Astrocyte (in vitro differentiated cells and primary cell): ENCODE results near the gene NPHP4. TPM values are rescaled to one million over a fixed set of nuclear protein-coding genes. Genes with fewer than 3 reads are reported as not detected.

Experiments
- DNase-seq: peaks from one replicate; pipeline ENCODE4 v3.0.0-alpha.2; 2010; ENCODE audit warnings: low read depth
- FAIRE-seq: peaks from 2 replicates; lab custom pipeline; 2011; peaks lifted over from hg19 to GRCh38; lab: Jason Lieb, UNC
- H2AFZ ChIP-seq: 2 replicates; pipeline ENCODE4 v1.6.0; 2012; ENCODE audit warnings: low read depth, low read length, inconsistent platforms
- H3K27ac ChIP-seq: 2 replicates; pipeline ENCODE4 v1.5.1; 2011; ENCODE audit warnings: low read depth, low read length, inconsistent platforms
- H3K27me3 ChIP-seq: 2 replicates; pipeline ENCODE4 v1.6.0; 2011; ENCODE audit warnings: low read length, inconsistent platforms; ENCODE audit not compliant: insufficient read depth
- H3K36me3 ChIP-seq: 2 replicates; pipeline ENCODE4 v1.5.1; 2011; ENCODE audit warnings: low read length, inconsistent platforms; ENCODE audit not compliant: insufficient read depth
- H3K4me1 ChIP-seq: 2 replicates; pipeline ENCODE4 v1.5.1; 2011; ENCODE audit warnings: low read length, inconsistent platforms; ENCODE audit not compliant: insufficient read depth
- H3K4me2 ChIP-seq: 2 replicates; pipeline ENCODE4 v1.6.0; 2012; ENCODE audit warnings: low read length, inconsistent platforms
- H3K4me3 ChIP-seq: 2 replicates; pipeline ENCODE4 v1.5.1; 2011; ENCODE audit warnings: low read depth, mild to moderate bottlenecking, low read length, inconsistent platforms; ENCODE audit not compliant: insufficient read depth
- H3K79me2 ChIP-seq: 2 replicates; pipeline ENCODE4 v1.6.0; 2012; ENCODE audit warnings: mild to moderate bottlenecking, low read length, inconsistent platforms; ENCODE audit not compliant: insufficient read depth
- H3K9ac ChIP-seq: 2 replicates; pipeline ENCODE4 v1.6.0; 2012; ENCODE audit warnings: mild to moderate bottlenecking, low read length, inconsistent platforms
- H3K9me3 ChIP-seq: 2 replicates; pipeline ENCODE4 v1.5.1; 2012; ENCODE audit warnings: low read depth, mild to moderate bottlenecking, low read length, inconsistent platforms; ENCODE audit not compliant: insufficient read depth
- H4K20me1 ChIP-seq: 2 replicates; pipeline ENCODE4 v1.6.0; 2012; ENCODE audit warnings: low read length, inconsistent platforms; ENCODE audit not compliant: insufficient read depth
- H3K27ac Mint-ChIP-seq: one replicate; pipeline ENCODE4 v1.8.0; 2021; ENCODE audit warnings: mild to moderate bottlenecking, mixed read lengths; ENCODE audit not compliant: unreplicated experiment
- H3K27me3 Mint-ChIP-seq: one replicate; pipeline ENCODE4 v1.8.0; 2021; ENCODE audit warnings: low read depth, mixed read lengths; ENCODE audit not compliant: unreplicated experiment
- H3K36me3 Mint-ChIP-seq: one replicate; pipeline ENCODE4 v1.8.0; 2021; ENCODE audit warnings: low read depth, mixed read lengths; ENCODE audit not compliant: unreplicated experiment
- H3K4me1 Mint-ChIP-seq: one replicate; pipeline ENCODE4 v1.8.0; 2021; ENCODE audit warnings: low read depth, mixed read lengths; ENCODE audit not compliant: unreplicated experiment
- H3K4me3 Mint-ChIP-seq: one replicate; pipeline ENCODE4 v1.8.0; 2021; ENCODE audit warnings: mild to moderate bottlenecking, moderate library complexity, mixed read lengths; ENCODE audit not compliant: unreplicated experiment
- H3K9me3 Mint-ChIP-seq: one replicate; pipeline ENCODE4 v1.8.0; 2021; ENCODE audit warnings: mild to moderate bottlenecking, mixed read lengths; ENCODE audit not compliant: unreplicated experiment
- CTCF ChIP-seq: IDR thresholded peaks from 2 replicates; pipeline ENCODE4 v1.5.1; 2011; ENCODE audit warnings: low read depth, mild to moderate bottlenecking, inconsistent platforms, low read length, moderate library complexity; ENCODE audit not compliant: insufficient read depth
- EZH2 ChIP-seq: IDR thresholded peaks from 2 replicates; pipeline ENCODE4 v1.6.1; 2012; ENCODE audit warnings: mild to moderate bottlenecking, low read length, inconsistent platforms; ENCODE audit not compliant: insufficient read depth
- total RNA-seq: library from RNA; stranded (reverse); gene quantifications from 2 replicates; pipeline ENCODE4 v1.2.1, GENCODE V29; 2021

The NPHP4 gene
- total RNA-seq, 1 donor from 2014 or later, result 8.4 TPM

GRCh38 chr1:5826601-5827000 lies 165.6 kb downstream of the NPHP4 start:
- H4K20me1 ChIP-seq, result no peaks in the 10 kb centered on the region
- no peaks in the 10 kb centered on the region for H3K36me3 ChIP-seq
- H3K4me2 ChIP-seq, result no peak overlapping the region
- no peak overlapping the region for H3K9ac ChIP-seq
- H3K4me3 Mint-ChIP-seq, result no peak overlapping the region
- DNase-seq (no peak), FAIRE-seq (no peak)
- H3K27ac ChIP-seq, result no peak overlapping the region
- peaks cover 5% of the 10 kb centered on the region for H3K9me3 Mint-ChIP-seq
- peaks cover 3% of the 10 kb centered on the region for H3K9me3 ChIP-seq
- H3K27ac Mint-ChIP-seq, result no peak overlapping the region
- no peaks in the 10 kb centered on the region for H3K4me1 ChIP-seq
- peaks cover 26% of the 10 kb centered on the region for H3K27me3 Mint-ChIP-seq
- no peak for TF ChIP-seq EZH2
- no peak for TF ChIP-seq CTCF
- no peaks in the 10 kb centered on the region for H3K36me3 Mint-ChIP-seq
- H3K27me3 ChIP-seq, result no peaks in the 10 kb centered on the region
- no peak overlapping the region for H2AFZ ChIP-seq
- H3K4me3 ChIP-seq, result no peak overlapping the region
- no peaks in the 10 kb centered on the region for H3K4me1 Mint-ChIP-seq
- no peaks in the 10 kb centered on the region for H3K79me2 ChIP-seq

- Histone ChIP-seq H4K20me1 (no peaks in the 10 kb centered on the region), H3K4me1 (no peaks in the 10 kb centered on the region), H2AFZ (no peak overlapping the region), H3K4me2 (no peak overlapping the region), H3K27ac (no peak overlapping the region), H3K4me3 (no peak overlapping the region), H3K79me2 (no peaks in the 10 kb centered on the region), H3K9me3 (no peaks in the 10 kb centered on the region), H3K36me3 (no peaks in the 10 kb centered on the region), H3K27me3 (no peaks in the 10 kb centered on the region), H3K9ac (no peak overlapping the region)
- Mint-ChIP-seq H3K4me1 (no peaks in the 10 kb centered on the region), H3K36me3 (no peaks in the 10 kb centered on the region), H3K4me3 (no peak overlapping the region), H3K27me3 (peaks cover 36% of the 10 kb centered on the region), H3K9me3 (peaks cover 11% of the 10 kb centered on the region), H3K27ac (no peak overlapping the region)
- no peak for DNase-seq
- no peak for FAIRE-seq
- TF ChIP-seq CTCF (no peak), EZH2 (no peak)
Observed at GRCh38 chr1:5822726-5823125, 169.5 kb downstream of the NPHP4 start.

GRCh38 chr1:5822266-5822665 lies 170.0 kb downstream of the NPHP4 start:
- peaks cover 11% of the 10 kb centered on the region for H3K9me3 Mint-ChIP-seq
- DNase-seq (no peak), FAIRE-seq (no peak)
- Histone ChIP-seq H3K9ac (no peak overlapping the region), H2AFZ (no peak overlapping the region), H3K36me3 (no peaks in the 10 kb centered on the region), H3K9me3 (no peaks in the 10 kb centered on the region), H4K20me1 (no peaks in the 10 kb centered on the region), H3K27ac (no peak overlapping the region), H3K4me2 (no peak overlapping the region), H3K4me3 (no peak overlapping the region), H3K79me2 (no peaks in the 10 kb centered on the region), H3K4me1 (no peaks in the 10 kb centered on the region), H3K27me3 (no peaks in the 10 kb centered on the region)
- no peaks in the 10 kb centered on the region for H3K4me1 Mint-ChIP-seq
- no peak overlapping the region for H3K4me3 Mint-ChIP-seq
- H3K27ac Mint-ChIP-seq, result no peak overlapping the region
- peaks cover 34% of the 10 kb centered on the region for H3K27me3 Mint-ChIP-seq
- TF ChIP-seq CTCF (no peak), EZH2 (no peak)
- no peaks in the 10 kb centered on the region for H3K36me3 Mint-ChIP-seq
